ENCODE results near the gene BRPF1. TPM values are rescaled to one million over a fixed set of nuclear protein-coding genes. Genes with fewer than 3 reads are reported as not detected.

Gene BRPF1
- total RNA-seq, 4 donors from 2014 or later = 11.3 to 18.8 (median 14.5) TPM

DNA sequence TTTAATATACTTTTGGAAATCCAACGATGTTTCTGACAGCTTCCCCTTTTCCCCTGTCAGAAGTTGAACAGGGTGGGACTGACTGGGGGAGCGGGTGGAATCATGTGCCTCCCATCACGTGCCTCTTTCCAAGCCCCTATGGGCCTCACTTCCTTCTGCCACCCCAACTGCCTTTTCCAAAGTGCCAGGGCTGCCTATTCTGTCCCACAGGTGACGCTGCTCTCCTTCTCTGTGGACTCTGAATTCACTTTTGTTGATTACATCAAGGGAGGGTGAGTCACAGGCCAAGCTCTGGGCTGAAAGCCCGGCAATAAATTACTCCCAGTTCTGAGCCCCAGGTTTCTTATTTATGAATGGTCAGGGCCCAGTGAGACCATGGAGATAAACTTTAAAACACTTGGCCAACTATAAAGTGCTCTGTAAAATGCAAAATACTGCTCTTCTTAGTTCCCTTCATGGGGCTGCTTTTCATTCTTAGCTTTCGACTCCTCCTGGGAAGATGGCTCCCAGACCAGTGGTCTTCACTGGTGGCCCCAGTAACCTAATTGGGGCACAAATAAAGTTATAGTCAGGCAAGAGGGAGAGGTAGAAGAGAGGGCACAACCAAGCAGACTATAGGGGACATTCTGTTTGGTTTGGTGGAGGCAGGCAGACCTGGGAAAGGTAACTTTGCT lies 15.6 kb upstream of the BRPF1 start:
- TF ChIP-seq CTCF (IDR thresholded peaks at IDR 0.05; ENCODE audit: low read depth) = no peak

DNA sequence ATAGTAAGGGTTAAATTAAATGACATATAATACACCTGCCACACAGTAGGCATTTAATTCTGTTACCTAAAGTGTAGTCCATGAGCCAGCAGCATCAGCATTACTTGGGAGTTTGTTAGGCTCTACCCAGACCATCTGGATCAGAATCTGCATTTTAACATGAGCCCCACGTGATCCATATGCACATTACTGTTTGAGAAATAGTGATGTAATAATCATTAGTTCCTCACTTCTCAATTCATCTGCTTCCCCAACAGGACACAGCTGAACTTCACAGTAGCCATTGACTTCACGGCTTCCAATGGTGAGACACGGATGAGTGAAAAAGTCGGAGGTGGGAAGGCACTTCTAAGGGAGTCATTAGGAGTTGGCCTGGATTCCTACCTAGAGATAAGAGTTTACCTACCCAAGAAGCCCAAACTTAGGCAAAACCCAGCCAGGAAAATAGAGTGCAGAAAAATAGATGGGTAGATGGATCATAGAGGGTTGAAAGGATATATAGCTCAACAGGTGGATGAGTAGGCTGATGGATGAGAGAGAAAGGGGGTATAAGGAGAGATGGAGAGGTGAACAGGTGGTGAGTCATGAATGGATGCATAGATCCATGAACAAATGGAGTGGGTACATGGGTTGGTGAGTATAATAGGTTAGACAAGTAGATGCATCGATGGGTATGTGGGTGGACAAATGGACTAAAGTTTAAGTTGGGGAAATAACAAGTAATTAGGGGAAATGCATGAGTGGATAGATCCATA lies 14.6 kb upstream of the BRPF1 start:
- TF ChIP-seq CTCF (IDR thresholded peaks at IDR 0.05; ENCODE audit: low read depth) = no peak

- TF ChIP-seq CTCF (IDR thresholded peaks at IDR 0.05; ENCODE audit: low read depth) = no peak
Observed at GRCh38 chr3:9717563-9717962, 14.0 kb upstream of the BRPF1 start.

DNA sequence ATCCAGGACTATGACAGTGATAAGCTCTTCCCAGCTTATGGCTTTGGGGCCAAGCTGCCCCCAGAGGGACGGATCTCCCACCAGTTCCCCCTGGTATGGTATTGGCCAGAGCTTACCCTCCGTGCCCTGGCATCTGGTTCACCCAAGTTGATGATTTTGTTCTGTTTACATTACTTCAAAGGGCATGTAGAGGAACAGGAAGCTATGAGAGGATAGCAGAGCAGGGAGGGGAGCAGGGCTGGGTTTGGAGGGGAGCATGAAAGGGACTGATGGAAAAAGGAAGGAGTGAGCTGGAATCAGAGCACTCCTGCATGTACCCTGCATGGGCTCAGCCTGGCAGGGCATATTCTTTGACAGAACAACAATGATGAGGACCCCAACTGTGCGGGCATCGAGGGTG lies 13.4 kb upstream of the BRPF1 start:
- TF ChIP-seq CTCF (IDR thresholded peaks at IDR 0.05; ENCODE audit: low read depth) = no peak

DNA sequence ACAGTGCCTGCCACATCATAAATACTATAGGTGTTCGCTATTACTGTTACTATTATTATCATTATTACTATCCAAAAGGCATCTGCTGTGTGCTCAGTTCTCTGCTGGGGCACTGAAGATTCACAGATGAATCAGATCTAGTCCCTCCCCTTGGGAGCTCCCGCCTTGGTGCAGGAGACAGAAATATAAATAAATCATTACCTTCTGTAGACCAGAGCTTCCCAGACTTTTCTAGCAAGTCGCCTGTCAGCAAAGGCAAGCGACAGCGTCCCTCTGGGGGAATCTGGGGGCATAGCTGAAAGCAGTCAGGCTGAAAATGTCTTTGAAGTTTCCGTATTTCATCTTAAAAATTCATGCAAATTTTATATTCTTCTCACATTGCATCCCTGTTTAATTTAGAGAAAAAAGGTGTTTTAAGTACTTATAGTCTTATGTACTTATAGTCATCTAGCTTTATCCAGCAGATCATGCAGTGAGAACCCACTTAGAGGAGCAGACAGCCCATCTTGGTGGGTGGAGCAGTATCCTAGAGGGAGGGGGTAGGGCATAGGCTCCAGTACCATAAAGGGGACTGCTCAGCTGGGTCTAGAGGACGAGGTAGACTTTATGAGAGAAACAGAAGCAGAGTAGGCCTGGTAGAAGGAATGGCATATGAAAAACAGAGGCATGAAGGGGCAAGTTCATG lies 10.4 kb upstream of the BRPF1 start:
- TF ChIP-seq CTCF (IDR thresholded peaks at IDR 0.05; ENCODE audit: low read depth) = no peak

DNA sequence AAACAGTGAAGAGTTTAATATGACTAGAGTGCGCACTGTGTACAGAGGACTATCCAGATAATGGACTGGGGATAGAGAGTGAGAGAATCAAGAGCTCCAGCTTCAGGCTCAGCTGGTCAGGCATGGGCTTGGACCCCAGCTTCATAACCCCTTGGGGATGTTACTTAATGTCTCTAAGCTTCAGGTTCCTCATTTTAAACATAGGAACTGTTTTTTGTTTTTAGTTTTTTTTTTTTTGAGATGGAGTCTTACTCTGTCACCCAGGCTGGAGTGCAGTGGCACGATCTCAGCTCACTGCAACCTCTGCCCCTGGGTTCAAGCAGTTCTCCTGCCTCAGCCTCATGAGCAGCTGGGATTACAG lies 9.9 kb upstream of the BRPF1 start:
- TF ChIP-seq CTCF (IDR thresholded peaks at IDR 0.05; ENCODE audit: low read depth) = no peak

Data from subcutaneous adipose tissue (tissue), 4 donors.